Activated CD8-positive, alpha-beta T cell treated with anti-CD3 and anti-CD28 coated beads, Interleukin-2, amount 10 ng/mL, durations not matched to agents 7 days and 5 days (primary cell): Measurements from ENCODE around the gene APOC1. TPM values are rescaled to one million over a fixed set of nuclear protein-coding genes. Genes with fewer than 3 reads are reported as not detected.
A peak's percentile ranks its signal among the peaks of the same experiment; 100 is the strongest.
"Not testable (repeated sequence)": the region's sequence is repeated elsewhere in the genome, so short reads cannot be mapped to it uniquely, and the experiment has no call there.

Source experiments
- ATAC-seq: fragments of 150-1000 bp; cut with Tn5 transposase; one replicate; pipeline ENCODE4 v1.10.0; 2021; ENCODE audit warnings: moderate library complexity
- CTCF ChIA-PET: fragments of 350-600 bp; sonication (Branson Sonifier 250); formaldehyde crosslinking; loops from one replicate; lab custom pipeline; 2021; ENCODE audit warnings: antibody characterized with exemption; lab: Charles Lee
- POLR2A ChIA-PET: fragments of 350-600 bp; sonication (Branson Sonifier 250); formaldehyde crosslinking; loops from one replicate; lab custom pipeline; 2021; ENCODE audit warnings: antibody characterized with exemption; lab: Charles Lee
- DNase-seq: peaks from one replicate; pipeline ENCODE4 v3.0.0-alpha.2; 2020
- H3K27ac Mint-ChIP-seq: one replicate; pipeline ENCODE4 v1.8.0; 2021; ENCODE audit warnings: mild to moderate bottlenecking, mixed read lengths
- H3K27me3 Mint-ChIP-seq: one replicate; pipeline ENCODE4 v1.8.0; 2021; ENCODE audit warnings: low read depth, mixed read lengths
- H3K36me3 Mint-ChIP-seq: one replicate; pipeline ENCODE4 v1.8.0; 2021; ENCODE audit warnings: low read depth, mixed read lengths
- H3K4me1 Mint-ChIP-seq: one replicate; pipeline ENCODE4 v1.8.0; 2021; ENCODE audit warnings: low read depth, mixed read lengths
- H3K4me3 Mint-ChIP-seq: one replicate; pipeline ENCODE4 v1.8.0; 2021; ENCODE audit warnings: mild to moderate bottlenecking, mixed read lengths
- H3K9me3 Mint-ChIP-seq: one replicate; pipeline ENCODE4 v1.8.0; 2022; ENCODE audit warnings: mixed read lengths; ENCODE audit not compliant: insufficient read depth
- total RNA-seq, 2 experiments: library from RNA; stranded (reverse); gene quantifications; one replicate each; pipeline ENCODE4 v1.2.3, GENCODE V29; 2021

Gene APOC1
- total RNA-seq, 2 experiments from 2014 or later, result not detected

DNA sequence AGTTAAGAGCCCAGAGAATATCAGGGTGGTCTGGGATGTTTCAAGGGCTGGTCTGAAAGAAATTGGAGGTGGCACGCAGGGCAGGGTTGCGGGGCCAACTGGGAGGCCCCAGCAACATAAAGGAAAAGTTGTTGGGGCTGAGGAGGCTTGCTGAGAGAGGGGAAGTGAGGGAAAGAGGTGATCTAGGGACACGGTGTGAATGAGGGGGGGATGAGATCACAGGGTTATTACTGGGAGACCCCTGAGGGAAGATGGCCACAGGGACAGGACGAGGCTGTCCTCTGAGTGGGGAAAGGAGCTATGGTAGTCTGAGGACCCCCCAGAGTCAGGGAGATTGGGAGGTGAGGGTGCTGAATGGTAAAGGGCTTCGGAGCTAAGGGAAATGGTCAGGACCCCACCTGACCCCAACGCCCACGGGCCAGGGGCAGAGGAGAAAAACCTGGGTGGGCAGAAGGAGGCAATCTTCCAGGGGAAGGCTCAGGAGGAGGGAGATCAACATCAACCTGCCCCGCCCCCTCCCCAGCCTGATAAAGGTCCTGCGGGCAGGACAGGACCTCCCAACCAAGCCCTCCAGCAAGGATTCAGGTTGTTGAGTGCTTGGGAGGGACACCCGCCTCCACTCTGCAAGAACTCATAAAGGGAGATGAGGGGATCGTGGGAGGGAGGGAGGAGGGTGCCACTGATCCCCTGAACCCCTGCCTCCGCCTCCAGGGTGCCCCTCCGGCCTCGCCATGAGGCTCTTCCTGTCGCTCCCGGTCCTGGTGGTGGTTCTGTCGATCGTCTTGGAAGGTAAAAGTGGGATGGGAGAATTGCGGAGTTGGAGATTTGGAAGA lies 12.1 kb downstream of the APOC1 start:
- H3K9me3 Mint-ChIP-seq, H3K4me1 Mint-ChIP-seq, H3K36me3 Mint-ChIP-seq, DNase-seq, POLR2A ChIA-PET, H3K4me3 Mint-ChIP-seq, H3K27ac Mint-ChIP-seq: not testable (repeated sequence)
- peak; percentile 21 for ATAC-seq
- peaks cover 16% of the 10 kb centered on the region for H3K27me3 Mint-ChIP-seq
- CTCF ChIA-PET, result interaction anchor here (1.3 kb wide), 1 partner anchor 23 kb away, joined by 4 read pairs; no protein-coding TSS in a partner anchor

DNA sequence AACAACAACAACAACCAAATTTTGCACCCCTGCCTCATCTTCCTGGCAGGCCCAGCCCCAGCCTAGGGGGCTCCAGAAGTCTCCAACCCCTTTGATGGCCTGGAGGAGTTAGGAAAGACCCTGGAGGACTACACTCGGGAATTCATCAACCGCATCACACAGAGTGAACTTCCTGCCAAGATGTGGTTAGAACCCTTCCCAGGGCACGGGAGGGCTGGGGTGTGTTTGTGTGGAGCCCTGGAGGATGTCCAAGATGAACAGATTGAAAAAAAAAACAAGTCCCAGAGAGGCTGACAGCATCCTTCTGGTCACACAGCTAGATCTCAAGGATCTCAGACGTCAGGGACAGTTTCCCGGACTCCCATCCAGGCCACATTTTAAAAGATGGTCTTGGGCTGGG lies 13.3 kb downstream of the APOC1 start:
- ChIA-PET CTCF (no interaction called here), POLR2A (no interaction called here)
- Mint-ChIP-seq H3K27ac (no peak overlapping the region), H3K4me3 (no peak overlapping the region), H3K36me3 (no peaks in the 10 kb centered on the region), H3K4me1 (peaks cover 8% of the 10 kb centered on the region), H3K27me3 (peaks cover 16% of the 10 kb centered on the region), H3K9me3 (no peaks in the 10 kb centered on the region)
- DNase-seq (no peak), ATAC-seq (no peak)

DNA sequence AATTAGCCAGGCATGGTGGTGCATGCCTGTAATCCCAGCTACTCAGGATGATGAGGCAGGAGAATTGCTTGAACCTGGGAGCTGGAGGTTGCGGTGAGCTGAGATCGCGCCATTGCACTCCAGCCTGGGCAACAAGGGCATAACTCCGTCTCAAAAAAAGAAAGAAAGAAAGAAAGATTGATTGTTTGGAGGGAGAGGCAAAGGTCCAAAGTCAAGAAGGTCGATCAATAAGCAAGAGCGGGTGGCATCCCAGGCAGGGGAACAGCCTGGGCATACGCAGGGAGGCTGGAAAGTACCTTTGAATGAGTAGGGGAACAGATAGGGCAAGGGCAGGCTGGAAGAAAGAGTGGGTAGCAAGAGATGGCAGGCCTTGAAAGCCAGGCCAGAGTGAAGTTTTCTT lies 15.7 kb downstream of the APOC1 start:
- no peak for ATAC-seq
- Mint-ChIP-seq H3K9me3 (no peaks in the 10 kb centered on the region), H3K4me3 (no peak overlapping the region), H3K36me3 (no peaks in the 10 kb centered on the region), H3K27ac (no peak overlapping the region), H3K4me1 (peaks cover 8% of the 10 kb centered on the region), H3K27me3 (peaks cover 15% of the 10 kb centered on the region)
- CTCF ChIA-PET, result no interaction called here
- DNase-seq, result no peak
- POLR2A ChIA-PET, result interaction anchor here (0.6 kb wide), 1 partner anchor 31 kb away, joined by 3 read pairs; no protein-coding TSS in a partner anchor

DNA sequence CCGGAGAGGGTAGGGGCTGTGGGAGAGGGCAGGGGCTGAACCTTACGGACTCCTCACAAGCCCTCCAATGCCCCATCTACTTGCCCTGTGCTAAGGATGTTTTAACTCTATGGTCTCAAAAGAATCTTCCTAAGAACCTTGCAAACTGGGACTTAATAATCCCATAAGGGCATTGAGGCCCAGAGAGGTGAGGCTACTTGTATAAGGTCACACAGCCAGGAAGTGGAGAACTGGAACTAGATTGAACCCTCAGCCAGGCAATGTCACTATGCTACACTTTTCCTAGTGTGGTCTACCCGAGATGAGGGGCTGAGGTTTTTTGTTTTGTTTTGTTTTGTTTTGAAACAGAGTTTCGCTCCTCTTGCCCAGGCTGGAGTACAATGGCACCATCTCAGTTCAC lies 17.1 kb downstream of the APOC1 start:
- H3K36me3 Mint-ChIP-seq, result no peaks in the 10 kb centered on the region
- ChIA-PET POLR2A (no interaction called here), CTCF (no interaction called here)
- no peak for DNase-seq
- no peaks in the 10 kb centered on the region for H3K9me3 Mint-ChIP-seq
- H3K27me3 Mint-ChIP-seq, result peaks cover 7% of the 10 kb centered on the region
- no peak overlapping the region for H3K4me3 Mint-ChIP-seq
- no peak overlapping the region for H3K27ac Mint-ChIP-seq
- ATAC-seq, result no peak
- H3K4me1 Mint-ChIP-seq, result peaks cover 5% of the 10 kb centered on the region

DNA sequence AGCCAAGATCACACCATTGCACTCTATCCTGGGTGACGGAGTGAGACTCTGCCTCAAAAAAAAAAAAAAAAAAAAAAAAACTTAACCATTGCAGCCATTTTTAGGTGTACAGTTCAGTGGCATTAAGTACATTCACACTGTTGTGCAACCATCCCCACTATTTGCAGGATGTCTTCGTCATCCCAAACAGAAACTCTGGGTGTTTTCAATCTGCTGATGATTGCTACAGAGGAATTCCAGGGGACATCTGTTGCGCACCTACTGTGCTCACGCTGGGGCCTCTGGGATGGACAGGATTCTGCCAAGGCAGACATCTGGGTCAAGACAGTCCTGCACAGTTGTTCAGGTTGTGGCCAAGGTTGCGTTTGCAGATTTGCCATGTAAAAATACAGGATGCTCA lies 25.3 kb downstream of the APOC1 start:
- POLR2A ChIA-PET, result no interaction called here
- DNase-seq (no peak), ATAC-seq (no peak)
- CTCF ChIA-PET, result no interaction called here
- no peak overlapping the region for H3K27ac Mint-ChIP-seq
- peaks cover 3% of the 10 kb centered on the region for H3K27me3 Mint-ChIP-seq
- H3K4me3 Mint-ChIP-seq, result no peak overlapping the region
- H3K9me3 Mint-ChIP-seq, result no peaks in the 10 kb centered on the region
- no peaks in the 10 kb centered on the region for H3K36me3 Mint-ChIP-seq
- H3K4me1 Mint-ChIP-seq, result no peaks in the 10 kb centered on the region

DNA sequence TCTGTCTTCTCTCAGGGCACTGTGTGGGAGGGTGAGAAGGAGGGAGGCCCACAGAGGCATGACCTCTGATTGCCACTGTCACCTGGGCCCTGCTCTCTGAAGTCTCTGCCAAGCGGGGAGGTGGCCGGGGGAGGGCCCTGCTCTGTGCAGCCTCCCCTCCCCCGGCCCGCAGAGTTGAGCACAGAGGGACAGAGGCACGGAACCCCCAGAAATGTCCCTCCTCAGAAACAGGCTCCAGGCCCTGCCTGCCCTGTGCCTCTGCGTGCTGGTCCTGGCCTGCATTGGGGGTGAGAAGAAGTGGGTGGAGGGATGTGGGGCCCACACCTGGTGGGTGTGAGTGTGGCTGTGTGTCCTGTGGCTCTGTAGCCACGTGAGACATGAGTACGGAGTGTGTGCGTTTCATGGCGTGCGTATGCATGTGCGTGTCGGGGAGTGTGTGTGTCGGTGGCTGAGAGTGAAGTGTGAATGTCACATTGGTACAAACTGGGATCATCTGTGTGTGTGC lies 27.7 kb downstream of the APOC1 start, which contains the start of gene APOC4:
Gene APOC4 (plus strand): TSS at position 171 of the 505 bp plus-strand sequence. CDS start 41 bp downstream, at position 212.
- Mint-ChIP-seq H3K27me3 (no peaks in the 10 kb centered on the region), H3K9me3 (no peaks in the 10 kb centered on the region), H3K4me1 (peaks cover 2% of the 10 kb centered on the region), H3K36me3 (no peaks in the 10 kb centered on the region), H3K27ac (no peak within 1 kb of the TSS), H3K4me3 (no peak within 1 kb of the TSS)
- POLR2A ChIA-PET, result no interaction called here
- ATAC-seq (no peak), DNase-seq (no peak)
- CTCF ChIA-PET, result no interaction called here

DNA sequence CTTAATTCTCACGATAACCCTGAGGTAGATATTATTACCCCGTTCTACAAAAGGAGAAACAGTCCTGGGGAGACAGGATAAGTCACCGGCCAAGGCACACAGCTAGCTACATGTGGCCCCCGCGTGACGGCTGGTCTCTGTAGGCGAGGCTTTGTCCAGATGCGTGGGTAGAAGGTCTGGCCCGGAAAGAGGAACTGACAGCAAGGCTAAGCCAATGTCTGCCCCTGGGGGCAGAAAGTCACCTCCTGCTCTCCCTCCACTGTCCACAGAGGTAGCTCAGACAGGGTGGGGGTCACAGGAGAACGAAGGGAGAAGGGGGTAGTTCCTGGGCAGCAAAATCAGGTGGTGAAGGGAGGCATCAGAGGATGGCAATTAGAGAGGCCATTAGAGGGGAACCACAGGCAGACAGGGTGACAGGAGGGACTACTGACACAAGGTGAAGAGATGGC lies 29.4 kb downstream of the APOC1 start:
- H3K27me3 Mint-ChIP-seq, result no peaks in the 10 kb centered on the region
- CTCF ChIA-PET, result interaction anchor here (0.9 kb wide), 1 partner anchor 8 kb away, joined by 3 read pairs; no protein-coding TSS in a partner anchor
- H3K9me3 Mint-ChIP-seq, result no peaks in the 10 kb centered on the region

DNA sequence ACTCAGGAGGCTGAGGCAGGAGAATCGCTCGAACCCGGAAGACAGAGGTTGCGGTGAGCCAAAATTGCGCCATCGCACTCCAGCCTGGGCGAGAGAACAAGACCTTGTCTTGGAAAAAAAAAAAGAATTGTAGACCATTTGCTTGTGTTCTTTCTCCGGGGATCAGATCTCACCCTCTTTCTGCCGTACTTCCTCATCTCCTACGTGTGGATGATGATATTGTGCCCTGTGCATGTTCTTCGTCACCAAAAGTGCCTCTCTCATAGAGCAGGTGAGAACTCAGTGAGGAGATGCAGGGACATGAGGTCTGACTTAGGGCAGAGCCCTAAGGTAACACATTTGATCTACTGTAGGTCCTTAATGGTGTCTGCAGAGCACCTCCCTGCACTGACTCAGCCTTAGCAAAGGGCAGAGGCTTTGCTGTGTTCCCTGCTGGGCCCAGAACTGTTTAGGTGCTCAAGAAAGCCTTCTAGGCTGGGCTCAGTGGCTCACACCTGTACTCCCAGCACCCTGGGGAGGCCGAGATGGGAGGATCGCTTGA lies 32.7 kb downstream of the APOC1 start:
- ChIA-PET CTCF (no interaction called here), POLR2A (no interaction called here)
- Mint-ChIP-seq H3K4me3 (no peak overlapping the region), H3K9me3 (no peaks in the 10 kb centered on the region), H3K36me3 (no peaks in the 10 kb centered on the region), H3K4me1 (peaks cover 2% of the 10 kb centered on the region), H3K27me3 (no peaks in the 10 kb centered on the region), H3K27ac (no peak overlapping the region)
- ATAC-seq (no peak), DNase-seq (no peak)

More for the DNA sequence above, 29.4 kb downstream of the APOC1 start:
- Mint-ChIP-seq H3K27ac (no peak overlapping the region), H3K36me3 (no peaks in the 10 kb centered on the region), H3K4me1 (peaks cover 2% of the 10 kb centered on the region), H3K4me3 (no peak overlapping the region)
- DNase-seq (no peak), ATAC-seq (peak; percentile 27)
- POLR2A ChIA-PET, result no interaction called here

DNA sequence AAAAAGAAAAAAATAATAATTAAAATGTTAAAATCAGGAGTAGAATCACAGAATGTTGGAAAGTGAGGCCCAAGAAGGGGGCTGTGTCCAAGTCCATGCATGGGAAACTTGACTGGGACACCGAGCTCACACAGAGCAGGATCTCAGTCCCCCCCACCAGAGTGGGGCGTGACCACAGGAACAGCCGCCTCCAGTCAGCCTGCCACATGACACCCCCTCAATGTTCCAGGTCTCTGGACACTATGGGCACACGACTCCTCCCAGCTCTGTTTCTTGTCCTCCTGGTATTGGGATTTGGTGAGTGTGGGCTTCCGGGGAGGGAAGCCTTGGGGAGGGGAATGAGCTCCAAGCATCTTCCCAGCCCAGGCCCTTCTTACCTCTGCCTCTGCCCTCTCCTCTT lies 33.8 kb downstream of the APOC1 start:
- Mint-ChIP-seq H3K27me3 (no peaks in the 10 kb centered on the region), H3K4me3 (no peak overlapping the region), H3K27ac (no peak overlapping the region), H3K4me1 (peaks cover 2% of the 10 kb centered on the region), H3K36me3 (no peaks in the 10 kb centered on the region), H3K9me3 (no peaks in the 10 kb centered on the region)
- ChIA-PET CTCF (no interaction called here), POLR2A (no interaction called here)
- ATAC-seq, result no peak
- no peak for DNase-seq

DNA sequence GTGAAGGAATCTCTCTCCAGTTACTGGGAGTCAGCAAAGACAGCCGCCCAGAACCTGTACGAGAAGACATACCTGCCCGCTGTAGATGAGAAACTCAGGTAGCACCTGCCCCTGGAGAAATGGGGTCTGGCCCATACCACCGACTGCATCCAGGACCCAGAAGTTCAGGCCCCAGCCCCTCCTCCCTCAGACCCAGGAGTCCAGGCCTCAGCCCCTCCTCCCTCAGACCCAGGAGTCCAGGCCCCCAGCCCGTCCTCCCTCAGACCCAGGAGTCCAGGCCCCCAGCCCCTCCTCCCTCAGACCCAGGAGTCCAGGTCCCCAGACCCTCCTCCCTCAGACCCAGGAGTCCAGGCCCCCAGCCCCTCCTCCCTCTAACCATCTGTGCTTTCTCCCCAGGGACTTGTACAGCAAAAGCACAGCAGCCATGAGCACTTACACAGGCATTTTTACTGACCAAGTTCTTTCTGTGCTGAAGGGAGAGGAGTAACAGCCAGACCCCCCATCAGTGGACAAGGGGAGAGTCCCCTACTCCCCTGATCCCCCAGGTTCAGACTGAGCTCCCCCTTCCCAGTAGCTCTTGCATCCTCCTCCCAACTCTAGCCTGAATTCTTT lies 34.5 kb downstream of the APOC1 start:
- H3K27me3 Mint-ChIP-seq, result no peaks in the 10 kb centered on the region
- POLR2A ChIA-PET, result no interaction called here

DNA sequence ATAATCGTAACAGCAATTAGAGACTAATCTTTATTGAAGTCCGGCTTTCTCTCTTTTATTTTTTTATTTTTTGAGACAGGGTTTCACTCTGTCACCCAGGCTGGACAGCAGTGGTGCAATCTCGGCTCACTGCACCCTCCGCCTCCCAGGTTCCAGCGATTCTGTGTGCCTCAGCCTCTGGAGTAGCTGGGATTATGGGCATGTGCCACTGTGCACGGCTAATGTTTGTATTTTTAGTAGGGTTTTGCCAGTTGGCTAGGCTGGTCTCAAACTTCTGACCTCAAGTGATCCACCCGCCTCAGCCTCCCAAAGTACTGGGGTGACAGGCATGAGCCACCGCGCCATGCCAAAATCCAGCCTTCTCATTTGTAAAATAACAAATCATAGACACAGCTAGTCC lies 35.1 kb downstream of the APOC1 start:
- H3K4me3 Mint-ChIP-seq, result no peak overlapping the region
- POLR2A ChIA-PET, result no interaction called here

More for the DNA sequence above, 34.5 kb downstream of the APOC1 start:
- Mint-ChIP-seq H3K4me3 (no peak overlapping the region), H3K36me3 (no peaks in the 10 kb centered on the region), H3K4me1 (peaks cover 7% of the 10 kb centered on the region), H3K9me3 (no peaks in the 10 kb centered on the region), H3K27ac (no peak overlapping the region)
- ATAC-seq (no peak), DNase-seq (no peak)
- CTCF ChIA-PET, result no interaction called here

More for the DNA sequence above, 35.1 kb downstream of the APOC1 start:
- no peak for ATAC-seq
- H3K4me1 Mint-ChIP-seq, result peaks cover 11% of the 10 kb centered on the region
- no peak for DNase-seq
- no peak overlapping the region for H3K27ac Mint-ChIP-seq
- no peaks in the 10 kb centered on the region for H3K36me3 Mint-ChIP-seq
- CTCF ChIA-PET, result no interaction called here
- H3K27me3 Mint-ChIP-seq, result no peaks in the 10 kb centered on the region
- no peaks in the 10 kb centered on the region for H3K9me3 Mint-ChIP-seq
